ENCODE results near the gene SPOCK1.

The SPOCK1 gene

DNA sequence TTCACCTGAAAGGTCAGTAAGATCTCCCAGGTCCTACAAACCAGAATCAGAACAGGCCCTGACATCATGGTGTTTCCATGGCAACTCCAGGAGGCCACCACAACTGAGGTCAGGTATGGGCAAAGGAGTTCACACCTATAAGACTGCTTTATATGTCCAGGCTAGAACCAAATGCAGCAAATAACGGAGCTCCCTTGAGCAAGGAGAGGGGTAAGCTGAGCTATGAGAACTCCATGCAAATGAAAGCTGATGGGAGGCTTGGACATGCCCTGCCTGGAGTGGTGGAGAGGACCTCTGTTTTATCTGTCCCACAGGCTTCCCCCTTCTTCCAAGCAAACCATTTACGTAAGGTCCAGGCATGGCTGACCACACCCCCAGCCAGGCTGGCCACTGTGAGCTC lies 207.7 kb downstream of the SPOCK1 start:
- no peak for DNase-seq (ENCODE audit: low read depth)

GRCh38 chr5:137291031-137291430 lies 208.1 kb downstream of the SPOCK1 start:
- no peak for DNase-seq (ENCODE audit: low read depth)

GRCh38 chr5:137290373-137290772 lies 208.8 kb downstream of the SPOCK1 start:
- DNase-seq (ENCODE audit: low read depth) = no peak

- DNase-seq (ENCODE audit: low read depth) = no peak
Measured at GRCh38 chr5:137289856-137290255, 209.3 kb downstream of the SPOCK1 start.

DNA sequence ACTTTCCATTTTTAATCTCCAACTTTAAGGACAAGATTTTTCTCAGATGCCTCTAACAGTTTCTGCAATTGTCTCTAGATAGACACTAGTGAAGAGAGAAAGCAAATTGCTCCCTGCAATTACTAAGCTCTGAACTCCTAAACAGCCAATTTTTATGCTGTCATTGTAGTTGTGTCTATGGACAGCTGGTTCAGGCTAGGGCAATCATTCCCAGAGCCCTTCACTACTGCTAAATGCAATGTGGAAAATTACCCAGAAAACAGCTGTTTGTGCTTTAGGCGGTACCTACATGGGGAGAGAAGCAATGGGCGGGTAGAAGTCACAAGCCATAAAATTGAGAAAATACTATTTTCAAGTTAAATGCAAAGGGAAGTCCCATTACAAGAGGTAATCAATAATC lies 211.6 kb downstream of the SPOCK1 start:
- no peak for DNase-seq (ENCODE audit: low read depth)

GRCh38 chr5:137286025-137286610 lies 213.0 kb downstream of the SPOCK1 start:
- no peak for DNase-seq (ENCODE audit: low read depth)

DNA sequence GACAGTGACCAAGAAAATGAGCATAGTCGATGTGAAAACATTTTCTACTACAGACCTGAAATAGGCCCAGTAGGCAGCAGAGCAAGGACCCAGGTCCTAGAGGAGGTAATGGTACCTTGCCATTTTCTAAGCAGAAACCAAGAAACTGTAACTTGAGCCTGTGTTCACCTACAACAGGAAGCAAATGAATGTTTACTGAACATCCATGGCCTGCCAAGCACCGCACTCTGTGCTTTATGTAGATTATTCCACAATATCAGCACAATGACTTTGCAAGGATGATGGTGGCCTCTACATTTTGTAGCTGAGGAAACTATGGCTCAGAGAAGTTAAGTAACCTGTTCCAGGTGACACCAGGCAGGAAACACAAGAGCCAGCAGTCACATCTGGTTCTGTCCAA lies 215.3 kb downstream of the SPOCK1 start:
- no peak for DNase-seq (ENCODE audit: low read depth)

DNA sequence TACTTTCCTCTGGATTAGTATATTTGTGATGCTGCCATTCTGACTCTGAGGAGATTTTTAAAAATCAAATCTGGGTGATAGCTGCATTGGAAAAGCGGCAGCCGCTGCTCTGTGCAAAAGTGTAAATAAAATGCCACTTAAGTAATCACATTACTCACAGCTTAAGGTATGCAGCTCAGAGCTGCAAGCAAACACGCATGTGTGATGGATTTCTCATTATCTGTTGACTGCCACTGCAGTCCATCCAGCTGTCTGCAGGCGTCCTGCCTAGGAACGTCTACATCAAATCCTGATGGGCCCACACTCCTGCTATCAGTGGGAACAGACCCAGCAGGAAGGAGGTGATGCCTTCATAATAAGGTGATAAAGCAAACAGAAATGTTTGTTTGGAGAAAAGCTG lies 216.9 kb downstream of the SPOCK1 start:
- DNase-seq (ENCODE audit: low read depth) = no peak

DNA sequence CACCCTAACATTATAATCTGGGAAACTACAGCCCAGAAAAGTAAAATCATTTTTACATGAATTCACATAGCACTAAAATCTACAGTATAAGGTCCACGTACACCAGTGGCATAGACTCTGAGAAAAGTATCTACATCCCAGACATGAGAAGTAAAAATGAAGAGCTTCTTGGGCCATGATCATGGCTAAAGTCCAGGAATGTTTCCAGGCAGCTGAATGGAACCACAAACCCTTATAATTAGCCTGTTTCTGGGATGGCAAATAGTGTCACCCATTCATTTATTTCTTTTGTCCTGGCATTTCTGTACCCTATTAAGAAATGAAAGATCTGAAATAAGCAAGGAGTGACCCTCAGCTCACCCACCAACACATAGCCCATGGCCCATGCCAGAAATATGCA lies 217.9 kb downstream of the SPOCK1 start:
- DNase-seq (ENCODE audit: low read depth) = no peak

DNA sequence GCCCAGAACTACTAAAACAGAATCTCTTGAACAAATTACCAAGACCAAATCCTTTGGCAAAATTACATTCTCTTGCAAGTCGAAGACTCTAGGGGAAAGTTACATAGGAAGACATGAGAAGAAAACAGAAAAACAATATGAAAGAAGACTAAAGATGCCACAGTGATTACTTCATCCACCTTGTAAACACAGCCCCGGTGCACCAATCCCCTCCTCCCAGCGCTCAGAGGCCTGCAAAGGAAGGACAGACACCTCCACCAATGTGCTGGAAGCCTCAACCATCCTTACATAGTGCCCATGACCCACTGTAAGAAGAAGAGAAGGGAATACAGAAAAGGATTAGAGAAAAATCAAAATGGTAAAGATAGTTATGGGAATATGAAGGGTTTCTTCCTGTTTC lies 218.5 kb downstream of the SPOCK1 start:
- no peak for DNase-seq (ENCODE audit: low read depth)

GRCh38 chr5:137279521-137280231 lies 219.4 kb downstream of the SPOCK1 start:
- no peak for DNase-seq (ENCODE audit: low read depth)

GRCh38 chr5:137278476-137278875 lies 220.7 kb downstream of the SPOCK1 start:
- DNase-seq (ENCODE audit: low read depth) = no peak

DNA sequence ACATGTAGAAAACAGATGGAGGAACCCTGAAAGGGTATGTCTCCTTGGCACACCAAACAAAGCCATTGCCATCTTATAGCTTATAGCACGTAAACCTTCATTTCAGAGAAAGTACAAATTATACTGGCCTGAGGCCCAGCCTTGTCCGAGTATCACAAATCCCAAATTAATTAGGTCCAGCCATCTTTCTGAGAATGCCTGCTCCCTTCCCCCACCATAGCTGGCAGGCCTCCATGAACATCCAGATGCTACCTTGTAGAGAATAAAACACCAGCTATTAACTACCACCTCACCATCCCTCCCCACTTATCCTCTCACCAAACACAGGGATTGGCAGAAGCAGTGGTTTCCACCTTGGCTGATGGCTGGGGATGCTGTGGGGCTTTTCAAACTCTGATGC lies 224.0 kb downstream of the SPOCK1 start:
- no peak for DNase-seq (ENCODE audit: low read depth)

GRCh38 chr5:137273511-137273910 lies 225.6 kb downstream of the SPOCK1 start:
- no peak for DNase-seq (ENCODE audit: low read depth)

GRCh38 chr5:137272831-137273230 lies 226.3 kb downstream of the SPOCK1 start:
- DNase-seq (ENCODE audit: low read depth) = no peak

GRCh38 chr5:137269946-137270345 lies 229.2 kb downstream of the SPOCK1 start:
- DNase-seq (ENCODE audit: low read depth) = no peak

GRCh38 chr5:137269274-137269673 lies 229.9 kb downstream of the SPOCK1 start:
- no peak for DNase-seq (ENCODE audit: low read depth)

- DNase-seq (ENCODE audit: low read depth) = no peak
Measured at GRCh38 chr5:137268646-137269045, 230.5 kb downstream of the SPOCK1 start.

GRCh38 chr5:137266186-137266585 lies 232.9 kb downstream of the SPOCK1 start:
- DNase-seq (ENCODE audit: low read depth) = no peak

- no peak for DNase-seq (ENCODE audit: low read depth)
Measured at GRCh38 chr5:137265457-137265856, 233.7 kb downstream of the SPOCK1 start.

GRCh38 chr5:137264573-137264972 lies 234.6 kb downstream of the SPOCK1 start:
- DNase-seq (ENCODE audit: low read depth) = no peak

DNA sequence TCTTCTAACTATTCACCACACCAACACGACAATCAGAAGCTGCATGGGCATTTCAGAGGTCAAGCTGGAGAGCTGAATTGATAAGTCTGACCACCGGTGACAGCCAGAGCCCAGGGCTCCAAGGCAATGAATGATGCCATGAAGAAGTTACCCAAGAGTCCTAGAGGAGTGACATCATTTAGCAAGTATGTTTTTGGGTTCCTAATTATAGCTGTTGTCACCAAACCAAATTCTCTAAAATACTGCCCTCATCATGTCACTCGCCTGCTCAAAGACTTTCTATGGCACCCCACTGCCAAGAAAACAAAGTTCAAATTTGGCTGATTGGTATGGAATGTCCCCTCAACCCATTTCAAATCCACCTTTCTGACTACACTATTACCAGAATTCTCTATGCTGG lies 235.1 kb downstream of the SPOCK1 start:
- no peak for DNase-seq (ENCODE audit: low read depth)

DNA sequence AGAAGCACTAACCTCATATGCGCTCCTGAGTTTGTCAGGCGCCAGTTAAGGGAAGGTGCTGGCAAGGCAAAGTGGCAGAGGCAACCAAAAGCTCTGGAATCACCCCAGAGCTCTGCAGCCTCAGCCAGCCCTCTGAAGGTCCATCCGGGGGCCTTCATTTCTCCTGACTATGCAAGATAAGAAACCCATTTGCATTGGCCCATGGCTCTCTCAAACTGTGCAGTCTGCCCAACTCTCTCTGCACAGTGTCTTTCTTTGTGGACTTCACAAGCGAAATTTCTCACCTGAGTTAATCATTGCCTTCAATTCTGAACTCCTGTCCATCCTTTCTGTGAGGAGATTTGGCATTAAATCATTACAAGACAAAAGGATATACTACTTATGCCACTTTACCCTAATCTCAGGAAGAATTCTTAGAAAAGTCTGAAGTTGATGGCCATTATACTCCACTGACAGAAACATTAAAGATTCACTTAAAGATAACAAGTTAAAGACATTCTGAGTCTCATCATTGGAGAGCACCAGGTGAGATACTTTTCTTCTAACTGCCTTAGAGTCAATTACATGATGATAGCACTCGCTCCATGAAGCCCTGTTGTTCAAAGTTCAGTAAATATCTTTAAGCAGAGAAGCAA lies 235.6 kb downstream of the SPOCK1 start:
- DNase-seq (ENCODE audit: low read depth) = no peak

GRCh38 chr5:137262818-137263217 lies 236.3 kb downstream of the SPOCK1 start:
- DNase-seq (ENCODE audit: low read depth) = no peak

Data from non-pigmented ciliary epithelial cell (primary cell).